Nephron progenitor cell (in vitro differentiated cells): Measurements from ENCODE around the gene SPRY1.

Experiments used
- DNase-seq: peaks from one replicate; pipeline ENCODE4 v3.0.0; 2021
- H3K27ac Mint-ChIP-seq: 2 replicates; pipeline ENCODE4 v1.8.0; 2021; ENCODE audit warnings: mild to moderate bottlenecking, moderate library complexity, mixed read lengths
- H3K27me3 Mint-ChIP-seq: 2 replicates; pipeline ENCODE4 v1.8.0; 2021; ENCODE audit warnings: mild to moderate bottlenecking, low read depth, mixed read lengths; ENCODE audit not compliant: poor library complexity
- H3K36me3 Mint-ChIP-seq: 2 replicates; pipeline ENCODE4 v1.8.0; 2021; ENCODE audit warnings: low read depth, mixed read lengths
- H3K4me1 Mint-ChIP-seq: 2 replicates; pipeline ENCODE4 v1.8.0; 2021; ENCODE audit warnings: mixed read lengths
- H3K4me3 Mint-ChIP-seq: 2 replicates; pipeline ENCODE4 v1.8.0; 2021; ENCODE audit warnings: mild to moderate bottlenecking, moderate library complexity, mixed read lengths
- H3K9me3 Mint-ChIP-seq: 2 replicates; pipeline ENCODE4 v1.8.0; 2021; ENCODE audit warnings: mild to moderate bottlenecking, moderate library complexity, mixed read lengths
- CTCF ChIP-seq: fragments of 200-600 bp; sonication (generic); IDR thresholded peaks from 2 replicates; pipeline ENCODE4 v1.5.0; 2021; ENCODE audit warnings: antibody characterized with exemption

Gene SPRY1

GRCh38 chr4:123430031-123430430 is 33.4 kb downstream of the SPRY1 start:
- Mint-ChIP-seq H3K4me3 (no peak overlapping the region), H3K36me3 (peaks cover 81% of the 10 kb centered on the region), H3K27me3 (peaks cover 9% of the 10 kb centered on the region), H3K4me1 (peaks cover 19% of the 10 kb centered on the region), H3K27ac (no peak overlapping the region), H3K9me3 (peaks cover 85% of the 10 kb centered on the region)
- TF ChIP-seq CTCF = no peak
- DNase-seq = no peak

GRCh38 chr4:123430501-123430900 is 33.9 kb downstream of the SPRY1 start:
- peaks cover 19% of the 10 kb centered on the region for H3K4me1 Mint-ChIP-seq
- TF ChIP-seq CTCF = no peak
- H3K9me3 Mint-ChIP-seq = peaks cover 82% of the 10 kb centered on the region

GRCh38 chr4:123433573-123433972 is 37.0 kb downstream of the SPRY1 start:
- no peak for DNase-seq
- H3K27me3 Mint-ChIP-seq = peaks cover 7% of the 10 kb centered on the region
- H3K27ac Mint-ChIP-seq = peak overlapping the region; percentile 29
- TF ChIP-seq CTCF = no peak
- peaks cover 60% of the 10 kb centered on the region for H3K36me3 Mint-ChIP-seq
- H3K4me1 Mint-ChIP-seq = peaks cover 28% of the 10 kb centered on the region
- peaks cover 70% of the 10 kb centered on the region for H3K9me3 Mint-ChIP-seq
- no peak overlapping the region for H3K4me3 Mint-ChIP-seq

More at GRCh38 chr4:123430501-123430900, 33.9 kb downstream of the SPRY1 start:
- H3K4me3 Mint-ChIP-seq = no peak overlapping the region
- peaks cover 77% of the 10 kb centered on the region for H3K36me3 Mint-ChIP-seq
- H3K27me3 Mint-ChIP-seq = peaks cover 9% of the 10 kb centered on the region
- H3K27ac Mint-ChIP-seq = peak overlapping the region; percentile 40
- no peak for DNase-seq

GRCh38 chr4:123433976-123434375 is 37.4 kb downstream of the SPRY1 start:
- Mint-ChIP-seq H3K9me3 (peaks cover 66% of the 10 kb centered on the region), H3K4me3 (no peak overlapping the region), H3K4me1 (peaks cover 29% of the 10 kb centered on the region), H3K27me3 (peaks cover 6% of the 10 kb centered on the region), H3K27ac (peak overlapping the region; percentile 29), H3K36me3 (peaks cover 59% of the 10 kb centered on the region)
- TF ChIP-seq CTCF = no peak
- DNase-seq = no peak

- no peak for TF ChIP-seq CTCF
- peaks cover 57% of the 10 kb centered on the region for H3K9me3 Mint-ChIP-seq
- no peak overlapping the region for H3K27ac Mint-ChIP-seq
- peaks cover 20% of the 10 kb centered on the region for H3K4me1 Mint-ChIP-seq
- H3K4me3 Mint-ChIP-seq = no peak overlapping the region
- H3K27me3 Mint-ChIP-seq = peaks cover 6% of the 10 kb centered on the region
- DNase-seq = no peak
- H3K36me3 Mint-ChIP-seq = peaks cover 49% of the 10 kb centered on the region
Measured at GRCh38 chr4:123435246-123436113, 38.9 kb downstream of the SPRY1 start.

GRCh38 chr4:123438031-123438430 is 41.4 kb downstream of the SPRY1 start:
- Mint-ChIP-seq H3K4me1 (peaks cover 22% of the 10 kb centered on the region), H3K4me3 (no peak overlapping the region), H3K27ac (no peak overlapping the region), H3K36me3 (peaks cover 51% of the 10 kb centered on the region), H3K9me3 (peaks cover 59% of the 10 kb centered on the region), H3K27me3 (peaks cover 6% of the 10 kb centered on the region)
- no peak for TF ChIP-seq CTCF
- DNase-seq = no peak
